ENCODE data around the gene CTSZ. TPM values are rescaled to one million over a fixed set of nuclear protein-coding genes. Genes with fewer than 3 reads are reported as not detected.
A peak's percentile ranks its signal among the peaks of the same experiment; 100 is the strongest.
"Not testable (repeated sequence)": the region's sequence is repeated elsewhere in the genome, so short reads cannot be mapped to it uniquely, and the experiment has no call there.

CTSZ gene
- total RNA-seq, 1 experiment from 2014 or later: 420 TPM

- no peak for DNase-seq (ENCODE audit: low spot score)
These were observed 24.5 kb downstream of the CTSZ start for GRCh38 chr20:58982406-58983114.

- DNase-seq (ENCODE audit: low spot score): peak; percentile 58
These were observed 25.3 kb downstream of the CTSZ start for GRCh38 chr20:58981628-58982364.

- peak; percentile 91 for DNase-seq (ENCODE audit: low spot score)
These were observed 26.1 kb downstream of the CTSZ start, which contains the start of gene NELFCD for GRCh38 chr20:58980711-58981627. Gene NELFCD, plus strand, starts transcription at chr20:58981256. Its CDS starts 54 bp downstream, at chr20:58981310.

- DNase-seq (ENCODE audit: low spot score): no peak
These were observed 28.5 kb downstream of the CTSZ start for GRCh38 chr20:58978351-58979190.

GRCh38 chr20:58976061-58976730 is 30.9 kb downstream of the CTSZ start:
- DNase-seq (ENCODE audit: low spot score): no peak

- no peak for DNase-seq (ENCODE audit: low spot score)
These were observed 31.7 kb downstream of the CTSZ start for GRCh38 chr20:58975353-58975752.

GRCh38 chr20:58973866-58974265 is 33.2 kb downstream of the CTSZ start:
- no peak for DNase-seq (ENCODE audit: low spot score)

- DNase-seq (ENCODE audit: low spot score): no peak
These were observed 33.9 kb downstream of the CTSZ start for GRCh38 chr20:58973179-58973578.

GRCh38 chr20:58971429-58971828 is 35.6 kb downstream of the CTSZ start:
- no peak for DNase-seq (ENCODE audit: low spot score)

GRCh38 chr20:58970146-58970545 is 36.9 kb downstream of the CTSZ start:
- DNase-seq (ENCODE audit: low spot score): no peak

- no peak for DNase-seq (ENCODE audit: low spot score)
These were observed 37.6 kb downstream of the CTSZ start for GRCh38 chr20:58969439-58969838.

GRCh38 chr20:58967652-58968429 is 39.2 kb downstream of the CTSZ start:
- no peak for DNase-seq (ENCODE audit: low spot score)

GRCh38 chr20:58965270-58966064 is 41.6 kb downstream of the CTSZ start:
- no peak for DNase-seq (ENCODE audit: low spot score)

- not testable (repeated sequence) for DNase-seq (ENCODE audit: low spot score)
These were observed 43.1 kb downstream of the CTSZ start for GRCh38 chr20:58963922-58964321.

- no peak for DNase-seq (ENCODE audit: low spot score)
These were observed 43.9 kb downstream of the CTSZ start for GRCh38 chr20:58963060-58963584.

- DNase-seq (ENCODE audit: low spot score): no peak
These were observed 47.4 kb downstream of the CTSZ start for GRCh38 chr20:58959652-58960051.

GRCh38 chr20:58956078-58956477 is 51.0 kb downstream of the CTSZ start:
- peak; percentile 18 for DNase-seq (ENCODE audit: low spot score)

- DNase-seq (ENCODE audit: low spot score): no peak
These were observed 54.0 kb downstream of the CTSZ start for GRCh38 chr20:58953050-58953449.

All from HT-29 (cell line).